Stimulated activated CD4-positive, alpha-beta T cell treated with anti-CD3 and anti-CD28 coated beads, TNF-alpha, amount 100 ng/mL, for 4 hours (primary cell): ENCODE measurements around the gene GFOD2.

Source experiments
- DNase-seq, 3 experiments: peaks; one replicate each; pipeline ENCODE4 v3.0.0-alpha.2; 2020; ENCODE audit warnings: low read depth in 3 of 3

GFOD2 gene

DNA sequence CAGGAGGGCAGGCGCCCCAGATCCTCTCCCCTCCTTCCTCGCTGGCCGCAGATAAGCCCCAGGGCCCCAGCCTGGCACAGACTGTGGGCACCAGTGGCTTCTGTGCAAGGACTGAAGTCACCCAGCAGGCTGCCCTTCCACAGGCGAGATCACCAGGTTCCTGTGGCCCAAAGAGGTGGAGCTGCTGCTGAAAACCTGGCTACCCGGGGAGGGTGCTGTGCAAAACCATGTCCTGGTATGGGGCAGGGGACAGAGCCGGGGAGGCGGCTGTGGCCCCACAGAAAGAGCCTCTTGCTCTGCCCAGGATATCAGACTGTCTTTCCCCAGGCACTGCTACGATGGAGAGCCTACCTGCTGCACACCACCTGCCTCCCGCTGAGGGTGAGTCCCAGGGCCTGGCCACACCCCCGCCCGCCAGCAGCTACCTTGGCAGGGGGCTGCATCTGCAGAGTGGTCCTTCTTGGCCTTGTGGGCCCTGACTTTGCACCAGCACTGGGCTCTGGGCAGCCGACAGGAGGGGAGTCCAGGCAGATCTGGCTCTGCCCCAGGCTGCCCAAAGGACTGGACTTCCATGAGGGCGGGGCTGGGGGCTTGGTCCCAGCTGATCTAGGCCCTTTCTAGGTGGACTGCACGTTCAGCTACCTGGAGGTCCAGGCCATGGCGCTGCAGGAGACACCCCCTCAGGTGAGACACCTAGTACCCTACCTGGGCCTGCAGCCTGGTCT lies 73.6 kb downstream of the GFOD2 start:
- no peak for DNase-seq

DNA sequence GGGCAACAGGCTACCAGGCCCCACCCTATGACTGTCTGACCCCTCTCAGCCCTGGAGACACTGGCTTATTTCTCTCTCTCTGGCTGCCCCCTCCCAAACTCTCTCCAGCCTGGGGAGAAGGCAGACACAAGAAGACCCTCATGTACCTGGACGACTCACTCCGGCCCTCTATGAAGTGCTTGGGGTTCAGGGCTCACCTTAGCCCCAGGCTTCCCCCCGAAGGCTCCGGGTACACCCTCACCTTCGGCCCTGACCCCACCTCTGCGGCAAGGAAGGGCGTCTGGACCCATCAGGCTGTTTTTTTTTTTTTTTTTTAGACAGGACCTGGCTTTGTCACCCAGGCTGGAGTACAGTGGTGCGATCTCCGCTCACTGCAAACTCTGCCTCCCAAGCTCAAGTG lies 75.1 kb downstream of the GFOD2 start:
- DNase-seq, result no peak

DNA sequence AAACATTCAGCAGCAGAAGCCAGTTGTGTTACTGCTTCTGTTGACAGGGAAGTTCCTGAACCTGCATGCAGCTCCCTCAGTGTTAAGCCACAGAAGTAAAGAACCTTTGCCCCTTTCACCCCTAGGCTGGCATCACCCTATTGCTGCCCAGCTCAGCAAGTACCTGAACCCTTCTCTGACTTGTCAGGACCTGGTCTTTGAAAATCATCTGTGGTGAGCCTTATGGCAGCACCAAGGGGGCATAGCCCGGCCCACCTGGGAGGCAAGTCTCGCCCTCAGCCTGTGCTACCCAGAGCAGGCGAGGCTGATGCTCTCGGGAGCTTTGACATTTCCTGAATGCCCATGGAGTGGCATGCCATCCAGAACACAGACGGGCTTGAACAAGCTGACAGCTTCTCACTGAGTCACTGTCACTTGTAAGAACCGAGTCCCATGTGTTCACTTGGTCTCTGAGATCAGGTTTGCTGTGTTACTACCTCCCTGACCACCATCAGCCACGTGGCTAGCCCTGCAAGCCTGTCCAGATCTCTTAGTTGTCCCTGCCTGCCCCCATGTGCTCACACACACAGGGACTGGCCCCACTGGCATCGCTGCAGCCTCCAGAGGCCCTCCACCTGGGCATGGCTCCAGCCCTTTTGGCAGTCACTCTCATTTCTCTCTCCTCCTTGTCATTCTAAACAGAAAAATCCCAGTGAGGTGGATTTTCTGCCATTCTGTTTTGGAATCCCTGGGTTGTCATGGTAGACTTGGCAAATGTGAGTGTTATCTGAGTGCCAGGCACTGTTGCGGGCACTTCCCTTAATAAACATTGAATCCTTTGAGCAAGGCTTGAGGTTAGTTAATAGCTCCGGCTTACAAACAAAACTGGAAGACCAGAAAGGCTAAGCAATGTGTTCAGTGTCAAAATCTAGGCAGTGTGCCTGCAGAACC lies 77.1 kb downstream of the GFOD2 start:
- no peak for DNase-seq

DNA sequence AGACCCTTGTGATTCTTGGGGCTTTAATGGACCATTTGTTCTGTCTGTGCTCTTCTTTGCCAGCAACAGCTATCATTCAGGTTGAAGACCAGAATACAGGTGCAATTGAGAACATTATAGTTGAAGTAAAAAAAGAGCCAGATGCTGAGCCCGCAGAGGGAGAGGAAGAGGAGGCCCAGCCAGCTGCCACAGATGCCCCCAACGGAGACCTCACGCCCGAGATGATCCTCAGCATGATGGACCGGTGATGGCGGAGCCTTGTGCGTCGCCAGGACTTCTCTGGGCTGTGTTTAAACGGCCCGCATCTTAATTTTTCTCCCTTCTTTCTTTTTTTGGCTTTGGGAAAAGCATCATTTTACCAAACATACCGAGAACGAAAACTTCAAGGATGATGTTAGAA lies 81.5 kb downstream of the GFOD2 start:
- DNase-seq, result no peak

DNA sequence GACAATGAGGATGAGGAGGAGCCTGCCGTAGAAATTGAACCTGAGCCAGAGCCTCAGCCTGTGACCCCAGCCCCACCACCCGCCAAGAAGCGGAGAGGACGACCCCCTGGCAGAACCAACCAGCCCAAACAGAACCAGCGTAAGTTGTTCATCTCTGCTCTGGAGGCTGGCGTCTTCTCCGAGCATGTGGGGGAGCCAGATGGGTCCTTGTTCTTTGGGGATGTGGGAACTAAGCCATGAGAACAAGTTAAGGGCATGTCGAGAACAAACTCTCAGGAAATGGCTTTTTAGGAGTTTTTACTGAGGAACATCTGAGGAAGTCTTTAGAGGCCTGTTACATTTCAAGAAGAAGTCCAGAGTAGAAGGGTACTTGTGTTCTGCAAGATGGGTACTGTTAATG lies 82.4 kb downstream of the GFOD2 start:
- no peak for DNase-seq

DNA sequence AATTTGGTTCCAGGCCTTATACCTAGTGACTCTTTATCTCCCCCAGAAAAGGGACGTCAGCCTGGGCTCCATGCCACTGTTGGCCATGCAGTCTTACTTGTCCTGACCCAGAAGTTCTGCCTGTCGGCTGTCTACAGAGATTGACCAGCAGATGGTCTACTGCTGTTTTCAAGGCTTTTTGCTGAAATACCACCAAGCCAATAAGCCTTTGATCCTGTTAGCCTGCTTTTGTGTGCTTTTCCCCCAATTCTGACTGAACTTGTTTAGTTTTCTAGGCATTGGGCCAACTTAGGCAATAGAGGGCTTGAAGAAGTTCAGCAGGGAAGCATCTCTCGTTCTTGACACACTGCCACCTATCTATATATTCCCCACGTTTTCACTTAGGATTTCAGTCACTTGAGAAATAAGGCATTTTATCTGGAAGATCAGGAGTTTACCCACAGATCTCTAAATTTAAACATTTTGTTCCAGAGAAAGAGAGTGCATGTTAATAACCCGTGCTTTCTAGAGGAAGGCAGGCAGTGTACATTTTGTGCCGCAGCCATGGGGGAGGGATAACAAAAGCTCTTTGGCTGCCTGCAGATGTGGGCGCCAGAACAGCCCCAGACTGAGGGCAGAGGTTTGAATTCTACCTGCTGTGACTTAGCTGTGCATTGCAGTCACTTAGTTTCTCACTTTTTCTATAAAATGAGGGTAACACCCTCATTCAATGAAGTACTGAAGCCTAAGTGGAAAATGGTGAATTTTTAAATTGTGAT lies 86.5 kb downstream of the GFOD2 start:
- DNase-seq, result no peak

DNA sequence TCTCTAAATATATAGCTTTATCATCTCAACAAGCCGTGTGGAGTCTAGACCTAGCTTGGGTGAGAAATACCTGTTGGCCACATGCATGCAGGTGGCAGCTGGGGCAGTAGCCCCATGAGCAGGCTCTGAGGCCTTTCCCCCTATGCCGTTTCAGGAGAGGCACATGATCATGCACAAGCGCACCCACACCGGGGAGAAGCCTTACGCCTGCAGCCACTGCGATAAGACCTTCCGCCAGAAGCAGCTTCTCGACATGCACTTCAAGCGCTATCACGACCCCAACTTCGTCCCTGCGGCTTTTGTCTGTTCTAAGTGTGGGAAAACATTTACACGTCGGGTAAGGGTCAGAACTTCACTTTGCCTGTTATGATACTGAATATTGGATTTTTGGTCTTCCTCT lies 90.9 kb downstream of the GFOD2 start:
- no peak for DNase-seq
